ENCODE measurements around the gene ANKFN1.

GRCh38 chr17:56545930-56546329, 392.7 kb downstream of the ANKFN1 start:
- TF ChIP-seq CTCF (conservative IDR thresholded peaks at IDR 0.05; ENCODE audit: low read length) (no peak), EZH2phosphoT487 (IDR thresholded peaks at IDR 0.05; ENCODE audit: borderline replicate concordance) (no peak)

All from Loucy (cell line).